CD4-positive, alpha-beta T cell (primary cell): ENCODE measurements around the gene KRTAP5-8. TPM values are rescaled to one million over a fixed set of nuclear protein-coding genes. Genes with fewer than 3 reads are reported as not detected.

Experiments used
- ATAC-seq: fragments of 200-7000 bp; cut with Tn5 transposase; one replicate; pipeline ENCODE4 v1.10.0; 2022; ENCODE audit warnings: mild to moderate bottlenecking; ENCODE audit not compliant: poor library complexity
- CTCF ChIA-PET: fragments of 350-600 bp; sonication (Branson Sonifier 250); formaldehyde crosslinking; loops from one replicate; lab custom pipeline; 2021; ENCODE audit warnings: antibody characterized with exemption, inconsistent platforms; lab: Charles Lee
- POLR2A ChIA-PET: fragments of 350-600 bp; sonication (Branson Sonifier 250); formaldehyde crosslinking; loops from one replicate; lab custom pipeline; 2021; ENCODE audit warnings: antibody characterized with exemption, inconsistent platforms; lab: Charles Lee
- DNase-seq, 14 experiments: peaks; one replicate each; pipeline ENCODE4 v3.0.0-alpha.2; 2013 to 2020; ENCODE audit warnings: mixed read lengths in 2 of 14
- H3K27ac ChIP-seq, 2 donors: one replicate each; pipeline versions ENCODE4 v1.5.1 to v1.7.0; 2013; ENCODE audit warnings: low read length in 2 of 2, low read depth in 1 of 2, mild to moderate bottlenecking in 1 of 2
- H3K27me3 ChIP-seq, 2 experiments: 1 replicate in 1 of 2; 2 replicates in 1 of 2; pipeline versions ENCODE4 v1.6.1 to v1.7.0; 2013; ENCODE audit warnings: low read length in 2 of 2, control low read depth in 1 of 2, mild to moderate bottlenecking in 1 of 2, moderate library complexity in 1 of 2; ENCODE audit not compliant: insufficient read depth in 2 of 2, control insufficient read depth in 1 of 2
- H3K36me3 ChIP-seq: one replicate; pipeline ENCODE4 v1.6.1; 2013; ENCODE audit warnings: low read length, control low read depth; ENCODE audit not compliant: insufficient read depth
- H3K4me1 ChIP-seq: one replicate; pipeline ENCODE4 v1.6.1; 2013; ENCODE audit warnings: low read length, control low read depth; ENCODE audit not compliant: insufficient read depth
- H3K4me3 ChIP-seq: one replicate; pipeline ENCODE4 v1.5.1; 2013; ENCODE audit warnings: mild to moderate bottlenecking, low read length, moderate library complexity
- H3K9me3 ChIP-seq, 2 experiments: 1 replicate in 1 of 2; 2 replicates in 1 of 2; pipeline versions ENCODE4 v1.6.1 to v1.7.0; 2013; ENCODE audit warnings: low read length in 2 of 2, mild to moderate bottlenecking in 2 of 2, control low read depth in 1 of 2, moderate library complexity in 1 of 2; ENCODE audit not compliant: control insufficient read depth in 1 of 2, insufficient read depth in 1 of 2
- H3K27ac Mint-ChIP-seq: one replicate; pipeline ENCODE4 v1.8.0; 2020; ENCODE audit warnings: mixed read lengths
- H3K27me3 Mint-ChIP-seq: one replicate; pipeline ENCODE4 v1.8.0; 2021; ENCODE audit warnings: mixed read lengths
- H3K36me3 Mint-ChIP-seq: one replicate; pipeline ENCODE4 v1.8.0; 2021; ENCODE audit warnings: low read depth, mixed read lengths
- H3K4me1 Mint-ChIP-seq: one replicate; pipeline ENCODE4 v1.8.0; 2021; ENCODE audit warnings: low read depth, mixed read lengths
- H3K4me3 Mint-ChIP-seq: one replicate; pipeline ENCODE4 v1.8.0; 2020; ENCODE audit warnings: mild to moderate bottlenecking, mixed read lengths
- H3K9me3 Mint-ChIP-seq: one replicate; pipeline ENCODE4 v1.8.0; 2020; ENCODE audit warnings: mixed read lengths
- CTCF ChIP-seq: fragments of 200-600 bp; IDR thresholded peaks from one replicate; pipeline ENCODE4 v1.8.0; 2022; ENCODE audit warnings: antibody characterized with exemption, mild to moderate bottlenecking
- intact Hi-C, 2 experiments: fragments of 100-400 bp; cut with DNase I in 1 of 2; cut with micrococcal nuclease in 1 of 2; formaldehyde crosslinking; loops; one replicate each; pipeline versions ENCODE4 v1.15.1 to v1.9.0; 2023 to 2025; cut with DNase I, micrococcal nuclease
- total RNA-seq, 174 experiments: library from RNA in 2 of 174; stranded (reverse) in 2 of 174; gene quantifications; one replicate each; pipeline ENCODE4 v1.2.3 and lab custom pipeline; 2021 to 2026

Gene KRTAP5-8
- total RNA-seq, 2 experiments from 2014 or later, result not detected

- H3K36me3 ChIP-seq, result no peaks in the 10 kb centered on the region
- intact Hi-C loops, result no loop called here
- H3K9me3 Mint-ChIP-seq, result peaks cover 8% of the 10 kb centered on the region
- no peak for ATAC-seq
- DNase-seq, result no peak
- H3K4me3 ChIP-seq, result no peak overlapping the region
- no peak for TF ChIP-seq CTCF
- H3K4me1 Mint-ChIP-seq, result no peaks in the 10 kb centered on the region
- H3K36me3 Mint-ChIP-seq, result no peaks in the 10 kb centered on the region
- no peak overlapping the region for H3K27ac Mint-ChIP-seq
- H3K27ac ChIP-seq, result no peak overlapping the region
- H3K4me3 Mint-ChIP-seq, result no peak overlapping the region
- H3K4me1 ChIP-seq, result no peaks in the 10 kb centered on the region
- CTCF ChIA-PET, result no interaction called here
- peaks cover 34% of the 10 kb centered on the region for H3K27me3 Mint-ChIP-seq
- POLR2A ChIA-PET, result no interaction called here
- peaks cover 0 to 17% of the 10 kb centered on the region in 2 experiments for H3K9me3 ChIP-seq
- H3K27me3 ChIP-seq, result peaks cover 0 to 3% of the 10 kb centered on the region in 2 experiments
These were observed 7.7 kb downstream of the KRTAP5-8 start for GRCh38 chr11:71545405-71545966.

- Histone ChIP-seq H3K36me3 (no peaks in the 10 kb centered on the region), H3K27ac (no peak within 1 kb of the TSS), H3K9me3 (peaks cover 0 to 14% of the 10 kb centered on the region in 2 experiments), H3K4me1 (no peaks in the 10 kb centered on the region), H3K27me3 (peaks cover 0 to 3% of the 10 kb centered on the region in 2 experiments), H3K4me3 (no peak within 1 kb of the TSS)
- ATAC-seq (no peak), DNase-seq (no peak)
- Mint-ChIP-seq H3K27ac (no peak within 1 kb of the TSS), H3K9me3 (no peaks in the 10 kb centered on the region), H3K4me1 (no peaks in the 10 kb centered on the region), H3K36me3 (no peaks in the 10 kb centered on the region), H3K27me3 (peaks cover 30% of the 10 kb centered on the region), H3K4me3 (no peak within 1 kb of the TSS)
- no peak for TF ChIP-seq CTCF
- intact Hi-C loops, result no loop called here
- ChIA-PET CTCF (no interaction called here), POLR2A (no interaction called here)
These were observed 10.3 kb downstream of the KRTAP5-8 start, which contains the start of gene KRTAP5-9 for GRCh38 chr11:71548120-71548519. Gene KRTAP5-9, plus strand, starts transcription at chr11:71548420. Its CDS starts 238 bp downstream, at chr11:71548658.

- Histone ChIP-seq H3K36me3 (no peaks in the 10 kb centered on the region), H3K4me3 (no peak overlapping the region), H3K4me1 (no peaks in the 10 kb centered on the region), H3K27me3 (peaks cover 0 to 3% of the 10 kb centered on the region in 2 experiments), H3K27ac (no peak overlapping the region), H3K9me3 (peaks cover 0 to 11% of the 10 kb centered on the region in 2 experiments)
- POLR2A ChIA-PET, result no interaction called here
- TF ChIP-seq CTCF, result no peak
- Mint-ChIP-seq H3K4me3 (no peak overlapping the region), H3K27ac (no peak overlapping the region), H3K4me1 (no peaks in the 10 kb centered on the region), H3K27me3 (peaks cover 30% of the 10 kb centered on the region), H3K36me3 (no peaks in the 10 kb centered on the region), H3K9me3 (no peaks in the 10 kb centered on the region)
- intact Hi-C loops, result no loop called here
- DNase-seq (no peak), ATAC-seq (no peak)
- CTCF ChIA-PET, result no interaction called here
These were observed 10.9 kb downstream of the KRTAP5-8 start for GRCh38 chr11:71548716-71549151.
